CD4-positive, alpha-beta T cell (primary cell): ENCODE measurements around the gene CETN3. TPM values are rescaled to one million over a fixed set of nuclear protein-coding genes. Genes with fewer than 3 reads are reported as not detected.
A peak's percentile ranks its signal among the peaks of the same experiment; 100 is the strongest.

Experiments used
- ATAC-seq: fragments of 200-7000 bp; cut with Tn5 transposase; one replicate; pipeline ENCODE4 v1.10.0; 2022; ENCODE audit warnings: mild to moderate bottlenecking; ENCODE audit not compliant: poor library complexity
- CTCF ChIA-PET: fragments of 350-600 bp; sonication (Branson Sonifier 250); formaldehyde crosslinking; loops from one replicate; lab custom pipeline; 2021; ENCODE audit warnings: antibody characterized with exemption, inconsistent platforms; lab: Charles Lee
- POLR2A ChIA-PET: fragments of 350-600 bp; sonication (Branson Sonifier 250); formaldehyde crosslinking; loops from one replicate; lab custom pipeline; 2021; ENCODE audit warnings: antibody characterized with exemption, inconsistent platforms; lab: Charles Lee
- DNase-seq, 14 experiments: peaks; one replicate each; pipeline ENCODE4 v3.0.0-alpha.2; 2013 to 2020; ENCODE audit warnings: mixed read lengths in 2 of 14
- H3K27ac ChIP-seq, 2 donors: one replicate each; pipeline versions ENCODE4 v1.5.1 to v1.7.0; 2013; ENCODE audit warnings: low read length in 2 of 2, low read depth in 1 of 2, mild to moderate bottlenecking in 1 of 2
- H3K27me3 ChIP-seq, 2 experiments: 1 replicate in 1 of 2; 2 replicates in 1 of 2; pipeline versions ENCODE4 v1.6.1 to v1.7.0; 2013; ENCODE audit warnings: low read length in 2 of 2, control low read depth in 1 of 2, mild to moderate bottlenecking in 1 of 2, moderate library complexity in 1 of 2; ENCODE audit not compliant: insufficient read depth in 2 of 2, control insufficient read depth in 1 of 2
- H3K36me3 ChIP-seq: one replicate; pipeline ENCODE4 v1.6.1; 2013; ENCODE audit warnings: low read length, control low read depth; ENCODE audit not compliant: insufficient read depth
- H3K4me1 ChIP-seq: one replicate; pipeline ENCODE4 v1.6.1; 2013; ENCODE audit warnings: low read length, control low read depth; ENCODE audit not compliant: insufficient read depth
- H3K4me3 ChIP-seq: one replicate; pipeline ENCODE4 v1.5.1; 2013; ENCODE audit warnings: mild to moderate bottlenecking, low read length, moderate library complexity
- H3K9me3 ChIP-seq, 2 experiments: 1 replicate in 1 of 2; 2 replicates in 1 of 2; pipeline versions ENCODE4 v1.6.1 to v1.7.0; 2013; ENCODE audit warnings: low read length in 2 of 2, mild to moderate bottlenecking in 2 of 2, control low read depth in 1 of 2, moderate library complexity in 1 of 2; ENCODE audit not compliant: control insufficient read depth in 1 of 2, insufficient read depth in 1 of 2
- H3K27ac Mint-ChIP-seq: one replicate; pipeline ENCODE4 v1.8.0; 2020; ENCODE audit warnings: mixed read lengths
- H3K27me3 Mint-ChIP-seq: one replicate; pipeline ENCODE4 v1.8.0; 2021; ENCODE audit warnings: mixed read lengths
- H3K36me3 Mint-ChIP-seq: one replicate; pipeline ENCODE4 v1.8.0; 2021; ENCODE audit warnings: low read depth, mixed read lengths
- H3K4me1 Mint-ChIP-seq: one replicate; pipeline ENCODE4 v1.8.0; 2021; ENCODE audit warnings: low read depth, mixed read lengths
- H3K4me3 Mint-ChIP-seq: one replicate; pipeline ENCODE4 v1.8.0; 2020; ENCODE audit warnings: mild to moderate bottlenecking, mixed read lengths
- H3K9me3 Mint-ChIP-seq: one replicate; pipeline ENCODE4 v1.8.0; 2020; ENCODE audit warnings: mixed read lengths
- CTCF ChIP-seq: fragments of 200-600 bp; IDR thresholded peaks from one replicate; pipeline ENCODE4 v1.8.0; 2022; ENCODE audit warnings: antibody characterized with exemption, mild to moderate bottlenecking
- intact Hi-C, 2 experiments: fragments of 100-400 bp; cut with DNase I in 1 of 2; cut with micrococcal nuclease in 1 of 2; formaldehyde crosslinking; loops; one replicate each; pipeline versions ENCODE4 v1.15.1 to v1.9.0; 2023 to 2025; cut with DNase I, micrococcal nuclease
- total RNA-seq, 174 experiments: library from RNA in 2 of 174; stranded (reverse) in 2 of 174; gene quantifications; one replicate each; pipeline ENCODE4 v1.2.3 and lab custom pipeline; 2021 to 2026

The CETN3 gene
- total RNA-seq, 2 experiments from 2014 or later: 3.2 to 4.9 TPM

GRCh38 chr5:90387508-90387907, 22.0 kb downstream of the CETN3 start:
- H3K36me3 Mint-ChIP-seq: peaks cover 3% of the 10 kb centered on the region
- no peaks in the 10 kb centered on the region for H3K4me1 ChIP-seq
- intact Hi-C loops: no loop called here
- H3K27ac Mint-ChIP-seq: no peak overlapping the region
- no peak overlapping the region for H3K4me3 ChIP-seq
- H3K27me3 Mint-ChIP-seq: peaks cover 5% of the 10 kb centered on the region
- CTCF ChIA-PET: interaction anchor here (1.5 kb wide), 1 partner anchor 1658 kb away, joined by 3 read pairs; no protein-coding TSS in a partner anchor
- no peaks in the 10 kb centered on the region for H3K36me3 ChIP-seq
- no peak for TF ChIP-seq CTCF
- ATAC-seq (no peak), DNase-seq (no peak)
- no peaks in the 10 kb centered on the region for H3K9me3 ChIP-seq
- no peaks in the 10 kb centered on the region for H3K27me3 ChIP-seq
- H3K27ac ChIP-seq: no peak overlapping the region
- POLR2A ChIA-PET: interaction anchor here (1.2 kb wide), 1 partner anchor 22 kb away, joined by 3 read pairs; the partner anchor contains the start of gene CETN3
- H3K4me1 Mint-ChIP-seq: peaks cover 14% of the 10 kb centered on the region
- H3K9me3 Mint-ChIP-seq: no peaks in the 10 kb centered on the region
- no peak overlapping the region for H3K4me3 Mint-ChIP-seq

GRCh38 chr5:90386099-90386710, 23.4 kb downstream of the CETN3 start:
- CTCF ChIA-PET: no interaction called here

GRCh38 chr5:90384389-90384788, 25.2 kb downstream of the CETN3 start:
- H3K4me1 ChIP-seq: no peaks in the 10 kb centered on the region
- Mint-ChIP-seq H3K4me1 (no peaks in the 10 kb centered on the region), H3K27ac (no peak overlapping the region), H3K9me3 (no peaks in the 10 kb centered on the region), H3K4me3 (no peak overlapping the region), H3K36me3 (no peaks in the 10 kb centered on the region), H3K27me3 (peaks cover 18% of the 10 kb centered on the region)
- no peak overlapping the region for H3K27ac ChIP-seq
- DNase-seq (no peak), ATAC-seq (no peak)
- ChIA-PET POLR2A (no interaction called here), CTCF (no interaction called here)
- TF ChIP-seq CTCF: no peak
- no peaks in the 10 kb centered on the region for H3K9me3 ChIP-seq
- H3K27me3 ChIP-seq: no peaks in the 10 kb centered on the region
- intact Hi-C loops: no loop called here
- H3K4me3 ChIP-seq: no peak overlapping the region
- no peaks in the 10 kb centered on the region for H3K36me3 ChIP-seq

More at GRCh38 chr5:90386099-90386710, 23.4 kb downstream of the CETN3 start:
- H3K36me3 Mint-ChIP-seq: no peaks in the 10 kb centered on the region
- H3K4me3 Mint-ChIP-seq: no peak overlapping the region
- H3K27ac Mint-ChIP-seq: no peak overlapping the region
- Histone ChIP-seq H3K4me3 (no peak overlapping the region), H3K9me3 (no peaks in the 10 kb centered on the region), H3K36me3 (no peaks in the 10 kb centered on the region), H3K4me1 (no peaks in the 10 kb centered on the region), H3K27me3 (no peaks in the 10 kb centered on the region), H3K27ac (no peak overlapping the region)
- peak; percentile 65 for TF ChIP-seq CTCF
- peaks cover 5% of the 10 kb centered on the region for H3K27me3 Mint-ChIP-seq
- intact Hi-C loops: loop anchor here in 1 of 2 experiments (1.0 kb wide), 1 partner anchor 1657 kb away; no protein-coding TSS in a partner anchor
- ATAC-seq (no peak), DNase-seq (peak in 3 of 14 experiments; percentile 11 to 19 (median 18))
- peaks cover 14% of the 10 kb centered on the region for H3K4me1 Mint-ChIP-seq
- no peaks in the 10 kb centered on the region for H3K9me3 Mint-ChIP-seq
- POLR2A ChIA-PET: no interaction called here
